HG03521 (cell line): ENCODE results near the gene UBA52.
"Not testable (repeated sequence)": the region's sequence is repeated elsewhere in the genome, so short reads cannot be mapped to it uniquely, and the experiment has no call there.

Experiments used
- ATAC-seq: cut with Tn5 transposase; IDR thresholded peaks from one replicate; pipeline ENCODE4 v1.9.1; 2021; ENCODE audit warnings: mild to moderate bottlenecking, moderate library complexity; ENCODE audit not compliant: unreplicated experiment

UBA52 gene

GRCh38 chr19:18571564-18572344 lies at the start of gene UBA52:
Gene UBA52 (plus strand): TSS chr19:18571857. CDS start chr19:18573301, 1,444 bp downstream.
- peak; percentile 93 for ATAC-seq

- ATAC-seq, result peak; percentile 76
Observed at GRCh38 chr19:18522124-18522861, 49.4 kb upstream of the UBA52 start.

- ATAC-seq, result not testable (repeated sequence)
Observed at GRCh38 chr19:18522862-18523440, 48.7 kb upstream of the UBA52 start.

- ATAC-seq, result no peak
Observed at GRCh38 chr19:18523841-18524240, 47.8 kb upstream of the UBA52 start.

- no peak for ATAC-seq
Observed at GRCh38 chr19:18526316-18526715, 45.3 kb upstream of the UBA52 start.

GRCh38 chr19:18529782-18530181 lies 41.9 kb upstream of the UBA52 start:
- no peak for ATAC-seq

GRCh38 chr19:18531485-18531884 lies 40.2 kb upstream of the UBA52 start:
- no peak for ATAC-seq

- ATAC-seq, result no peak
Observed at GRCh38 chr19:18532168-18532890, 39.3 kb upstream of the UBA52 start.

GRCh38 chr19:18533058-18533457 lies 38.6 kb upstream of the UBA52 start:
- no peak for ATAC-seq

- ATAC-seq, result no peak
Observed at GRCh38 chr19:18536475-18536874, 35.2 kb upstream of the UBA52 start.

GRCh38 chr19:18537431-18537830 lies 34.2 kb upstream of the UBA52 start:
- ATAC-seq, result no peak

- no peak for ATAC-seq
Observed at GRCh38 chr19:18538115-18538514, 33.5 kb upstream of the UBA52 start.

- ATAC-seq, result no peak
Observed at GRCh38 chr19:18539372-18539771, 32.3 kb upstream of the UBA52 start.

GRCh38 chr19:18540200-18540599 lies 31.5 kb upstream of the UBA52 start:
- ATAC-seq, result not testable (repeated sequence)

GRCh38 chr19:18541258-18541991 lies 30.2 kb upstream of the UBA52 start:
- no peak for ATAC-seq

- ATAC-seq, result no peak
Observed at GRCh38 chr19:18541992-18542940, 29.4 kb upstream of the UBA52 start.

- peak; percentile 94 for ATAC-seq
Observed at GRCh38 chr19:18542941-18543813, 28.5 kb upstream of the UBA52 start, which contains the start of gene FKBP8. Gene FKBP8 (minus strand): TSS chr19:18543573. CDS start chr19:18541970, 1,603 bp downstream.

- peak; percentile 42 for ATAC-seq
Observed at GRCh38 chr19:18543814-18544475, 27.7 kb upstream of the UBA52 start.
